Ishikawa (cell line): ENCODE data around the gene MZB1.

Experiments
- CEBPB ChIP-seq: IDR thresholded peaks from 2 replicates; pipeline ENCODE4 v1.6.1; 2012
- CREB1 ChIP-seq: IDR thresholded peaks from 2 replicates; pipeline ENCODE4 v1.6.1; 2012; ENCODE audit warnings: low read depth
- EGR1 ChIP-seq: IDR thresholded peaks from 2 replicates; pipeline ENCODE4 v1.6.1; 2012
- EP300 ChIP-seq: IDR thresholded peaks from 2 replicates; pipeline ENCODE4 v1.6.1; 2012; ENCODE audit warnings: borderline replicate concordance
- FOXM1 ChIP-seq: IDR thresholded peaks from 2 replicates; pipeline ENCODE4 v1.6.1; 2012; ENCODE audit warnings: low read depth, borderline replicate concordance
- MAX ChIP-seq: IDR thresholded peaks from 2 replicates; pipeline ENCODE4 v1.6.1; 2012
- NFIC ChIP-seq: IDR thresholded peaks from 2 replicates; pipeline ENCODE4 v1.6.1; 2012
- RAD21 ChIP-seq: IDR thresholded peaks from 2 replicates; pipeline ENCODE4 v1.6.1; 2012; ENCODE audit warnings: low read depth
- REST ChIP-seq: IDR thresholded peaks from 2 replicates; pipeline ENCODE4 v1.6.1; 2012; ENCODE audit warnings: low read depth, mild to moderate bottlenecking
- TAF1 ChIP-seq: IDR thresholded peaks from 2 replicates; pipeline ENCODE4 v1.6.1; 2012; ENCODE audit warnings: low read depth, mild to moderate bottlenecking
- TCF12 ChIP-seq: IDR thresholded peaks from 2 replicates; pipeline ENCODE4 v1.6.1; 2012; ENCODE audit warnings: low read depth
- TEAD4 ChIP-seq: IDR thresholded peaks from 2 replicates; pipeline ENCODE4 v1.6.1; 2012
- USF1 ChIP-seq: IDR thresholded peaks from 2 replicates; pipeline ENCODE4 v1.6.1; 2012
- YY1 ChIP-seq: IDR thresholded peaks from 2 replicates; pipeline ENCODE4 v1.6.1; 2012; ENCODE audit warnings: low read depth
- ZBTB7A ChIP-seq: IDR thresholded peaks from 2 replicates; pipeline ENCODE4 v1.6.1; 2012; ENCODE audit warnings: low read depth

The MZB1 gene

GRCh38 chr5:139381837-139382761 is 7.6 kb downstream of the MZB1 start:
- no peak for TF ChIP-seq TCF12
- no peak for TF ChIP-seq ZBTB7A
- no peak for TF ChIP-seq TEAD4
- no peak for TF ChIP-seq EGR1
- no peak for TF ChIP-seq CEBPB
- TF ChIP-seq FOXM1, result no peak
- no peak for TF ChIP-seq YY1
- no peak for TF ChIP-seq RAD21
- no peak for TF ChIP-seq TAF1
- no peak for TF ChIP-seq REST
- TF ChIP-seq NFIC, result no peak
- no peak for TF ChIP-seq USF1
- TF ChIP-seq EP300, result no peak
- TF ChIP-seq MAX, result no peak
- TF ChIP-seq CREB1, result no peak

GRCh38 chr5:139379626-139380449 is 9.9 kb downstream of the MZB1 start:
- TF ChIP-seq EGR1, result no peak
- no peak for TF ChIP-seq REST
- no peak for TF ChIP-seq ZBTB7A
- no peak for TF ChIP-seq FOXM1
- no peak for TF ChIP-seq MAX
- no peak for TF ChIP-seq RAD21
- TF ChIP-seq NFIC, result no peak
- no peak for TF ChIP-seq TCF12
- TF ChIP-seq TEAD4, result no peak
- no peak for TF ChIP-seq USF1
- TF ChIP-seq CREB1, result no peak

GRCh38 chr5:139378941-139379361 is 10.8 kb downstream of the MZB1 start:
- no peak for TF ChIP-seq RAD21
- TF ChIP-seq FOXM1, result no peak
- no peak for TF ChIP-seq USF1
- no peak for TF ChIP-seq CREB1
- TF ChIP-seq YY1, result no peak
- no peak for TF ChIP-seq EP300
- TF ChIP-seq MAX, result no peak
- TF ChIP-seq TAF1, result no peak
- TF ChIP-seq REST, result no peak
- no peak for TF ChIP-seq NFIC
- no peak for TF ChIP-seq ZBTB7A
- TF ChIP-seq CEBPB, result no peak
- no peak for TF ChIP-seq EGR1
- TF ChIP-seq TCF12, result no peak
- no peak for TF ChIP-seq TEAD4
